NCI-H2029 (cell line): ENCODE results near the gene ADH1A.
A peak's percentile ranks its signal among the peaks of the same experiment; 100 is the strongest.
"Not testable (repeated sequence)": the region's sequence is repeated elsewhere in the genome, so short reads cannot be mapped to it uniquely, and the experiment has no call there.

Experiments used
- DNase-seq: peaks from one replicate; lab custom pipeline; 2025; lab: John Stamatoyannopoulos, UW

The ADH1A gene

GRCh38 chr4:99290848-99291786, at the start of gene ADH1A:
Gene ADH1A (minus strand): TSS chr4:99290985. CDS start chr4:99290914, 71 bp downstream.
- no peak for DNase-seq

- no peak for DNase-seq
Measured at GRCh38 chr4:99339172-99339571, 48.4 kb upstream of the ADH1A start.

GRCh38 chr4:99336553-99336952, 45.8 kb upstream of the ADH1A start:
- no peak for DNase-seq

GRCh38 chr4:99334880-99335279, 44.1 kb upstream of the ADH1A start:
- no peak for DNase-seq

- DNase-seq, result no peak
Measured at GRCh38 chr4:99330648-99331047, 39.9 kb upstream of the ADH1A start.

GRCh38 chr4:99329876-99330275, 39.1 kb upstream of the ADH1A start:
- DNase-seq, result no peak

GRCh38 chr4:99324979-99325378, 34.2 kb upstream of the ADH1A start:
- no peak for DNase-seq

GRCh38 chr4:99324361-99324760, 33.6 kb upstream of the ADH1A start:
- DNase-seq, result no peak

- no peak for DNase-seq
Measured at GRCh38 chr4:99323756-99324155, 33.0 kb upstream of the ADH1A start.

- DNase-seq, result no peak
Measured at GRCh38 chr4:99321241-99322191, 30.7 kb upstream of the ADH1A start, which contains the start of gene ADH1B. Gene ADH1B (minus strand): TSS chr4:99321401. CDS start chr4:99321331, 70 bp downstream.

- not testable (repeated sequence) for DNase-seq
Measured at GRCh38 chr4:99317811-99318210, 27.0 kb upstream of the ADH1A start.

- DNase-seq, result no peak
Measured at GRCh38 chr4:99317354-99317753, 26.6 kb upstream of the ADH1A start.

- no peak for DNase-seq
Measured at GRCh38 chr4:99315839-99316238, 25.1 kb upstream of the ADH1A start.

GRCh38 chr4:99314211-99314610, 23.4 kb upstream of the ADH1A start:
- no peak for DNase-seq

- DNase-seq, result no peak
Measured at GRCh38 chr4:99310389-99310788, 19.6 kb upstream of the ADH1A start.

- DNase-seq, result no peak
Measured at GRCh38 chr4:99305638-99306400, 15.0 kb upstream of the ADH1A start.

GRCh38 chr4:99301376-99302164, 10.8 kb upstream of the ADH1A start:
- no peak for DNase-seq

- DNase-seq, result peak; percentile 3
Measured at GRCh38 chr4:99300934-99301333, 10.1 kb upstream of the ADH1A start.

GRCh38 chr4:99293357-99293756, 2.6 kb upstream of the ADH1A start:
- DNase-seq, result no peak

GRCh38 chr4:99285387-99285786, 5.4 kb downstream of the ADH1A start:
- no peak for DNase-seq

GRCh38 chr4:99282731-99283130, 8.1 kb downstream of the ADH1A start:
- no peak for DNase-seq
